Sigmoid colon (tissue), 7 donors: ENCODE data around the gene SMAD6. TPM values are rescaled to one million over a fixed set of nuclear protein-coding genes. Genes with fewer than 3 reads are reported as not detected.
A peak's percentile ranks its signal among the peaks of the same experiment; 100 is the strongest.

Source experiments
- DNase-seq: peaks from one replicate; pipeline ENCODE4 v3.0.0-alpha.2; 2019
- H3K27ac ChIP-seq, 4 donors: fragments of 200-600 bp; sonication (generic); one replicate each; pipeline ENCODE4 v1.5.1; 2016 to 2019; ENCODE audit warnings: mild to moderate bottlenecking in 1 of 4
- H3K27me3 ChIP-seq, 3 donors: fragments of 200-600 bp; sonication (generic); one replicate each; pipeline ENCODE4 v1.5.1; 2019; ENCODE audit warnings: mild to moderate bottlenecking in 1 of 3
- H3K36me3 ChIP-seq, 4 donors: fragments of 200-600 bp; sonication (generic); one replicate each; pipeline ENCODE4 v1.5.1; 2016 to 2019
- H3K4me1 ChIP-seq, 4 donors: fragments of 200-600 bp; sonication (generic); one replicate each; pipeline ENCODE4 v1.5.1; 2017 to 2019
- H3K4me3 ChIP-seq, 4 donors: fragments of 200-600 bp; sonication (generic); one replicate each; pipeline ENCODE4 v1.5.1; 2017 to 2019; ENCODE audit warnings: mild to moderate bottlenecking in 2 of 4, moderate library complexity in 1 of 4
- H3K9me3 ChIP-seq, 4 donors: fragments of 200-600 bp in 3 of 4; sonication (generic) in 3 of 4; one replicate each; pipeline versions ENCODE4 v1.5.1 to v1.6.1; 2013 to 2019
- EP300 ChIP-seq, 4 donors: sonication (generic); formaldehyde crosslinking; IDR thresholded peaks; one replicate each; pipeline ENCODE4 v1.6.1; 2017; ENCODE audit warnings: antibody characterized with exemption in 4 of 4
- POLR2A ChIP-seq, 2 donors: fragments of 450-650 bp; IDR thresholded peaks; one replicate each; pipeline ENCODE4 v1.6.1; 2016; ENCODE audit warnings: antibody characterized with exemption in 2 of 2, mild to moderate bottlenecking in 2 of 2, moderate library complexity in 2 of 2
- POLR2AphosphoS5 ChIP-seq, 4 donors: sonication (generic); formaldehyde crosslinking; IDR thresholded peaks; one replicate each; pipeline ENCODE4 v1.6.1; 2017; ENCODE audit warnings: antibody characterized with exemption in 4 of 4
- WGBS, 2 donors: extraction: QIAGEN DNeasy Blood & Tissue Kit; methylation state at CpG; one replicate each; pipeline ENCODE4 v1.1.7; 2013; 5-methylcytosine and 5-hydroxymethylcytosine counted together
- intact Hi-C: fragments of 100-400 bp; cut with DNase I; formaldehyde crosslinking; loops from one replicate; pipeline ENCODE4 v1.15.1; 2023
- polyA plus RNA-seq, 3 donors: library from polyadenylated mRNA; stranded (reverse); fragments of 200-250 nt; gene quantifications; one replicate each; pipeline ENCODE4 v1.2.3, GENCODE V29; 2013
- total RNA-seq, 4 donors: library from RNA; depleted of rRNA; stranded (reverse); fragments of >200 nt; gene quantifications; one replicate each; pipeline ENCODE4 v1.1.0, GENCODE V29; 2016
- TF ChIP-seq, protein P1 (sequence below), 4 experiments: fragments of 450-650 bp in 3 of 4; fragments of 200-600 bp in 1 of 4; IDR thresholded peaks; one replicate each; pipeline ENCODE4 v1.5.1; 2016 to 2019; ENCODE audit warnings: antibody characterized with exemption in 4 of 4, mild to moderate bottlenecking in 3 of 4, moderate library complexity in 2 of 4
- donor health status: healthy with polysubstance abuse.
- donor health status: Bipolar disorder and iron deficiency.
- donor health status: healthy.

SMAD6 gene
- total and polyA plus RNA-seq, 7 donors: 1.8 to 9.2 (median 5.7) TPM

GRCh38 chr15:66743703-66744536, 41.9 kb downstream of the SMAD6 start:
- TF ChIP-seq, protein P1, sequence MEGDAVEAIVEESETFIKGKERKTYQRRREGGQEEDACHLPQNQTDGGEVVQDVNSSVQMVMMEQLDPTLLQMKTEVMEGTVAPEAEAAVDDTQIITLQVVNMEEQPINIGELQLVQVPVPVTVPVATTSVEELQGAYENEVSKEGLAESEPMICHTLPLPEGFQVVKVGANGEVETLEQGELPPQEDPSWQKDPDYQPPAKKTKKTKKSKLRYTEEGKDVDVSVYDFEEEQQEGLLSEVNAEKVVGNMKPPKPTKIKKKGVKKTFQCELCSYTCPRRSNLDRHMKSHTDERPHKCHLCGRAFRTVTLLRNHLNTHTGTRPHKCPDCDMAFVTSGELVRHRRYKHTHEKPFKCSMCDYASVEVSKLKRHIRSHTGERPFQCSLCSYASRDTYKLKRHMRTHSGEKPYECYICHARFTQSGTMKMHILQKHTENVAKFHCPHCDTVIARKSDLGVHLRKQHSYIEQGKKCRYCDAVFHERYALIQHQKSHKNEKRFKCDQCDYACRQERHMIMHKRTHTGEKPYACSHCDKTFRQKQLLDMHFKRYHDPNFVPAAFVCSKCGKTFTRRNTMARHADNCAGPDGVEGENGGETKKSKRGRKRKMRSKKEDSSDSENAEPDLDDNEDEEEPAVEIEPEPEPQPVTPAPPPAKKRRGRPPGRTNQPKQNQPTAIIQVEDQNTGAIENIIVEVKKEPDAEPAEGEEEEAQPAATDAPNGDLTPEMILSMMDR (IDR thresholded peaks at IDR 0.05): no peak
- no peak for TF ChIP-seq POLR2A (IDR thresholded peaks at IDR 0.05)
- TF ChIP-seq EP300 (IDR thresholded peaks at IDR 0.05): no peak
- no peak for TF ChIP-seq POLR2AphosphoS5 (IDR thresholded peaks at IDR 0.05)
- H3K4me1 ChIP-seq: peaks cover 0 to 31% (median 27%) of the 10 kb centered on the region in 4 donors
- H3K36me3 ChIP-seq: no peaks in the 10 kb centered on the region
- H3K27ac ChIP-seq: peak overlapping the region in 1 of 4 donors; percentile 27
- no peak overlapping the region for H3K4me3 ChIP-seq
- WGBS, 2 donors: 66 to 67% methylated on average over 15 of the region's 15 CpGs
- DNase-seq: peak; percentile 62
- no peaks in the 10 kb centered on the region for H3K27me3 ChIP-seq
- H3K9me3 ChIP-seq: no peaks in the 10 kb centered on the region
- intact Hi-C loops: no loop called here

DNA sequence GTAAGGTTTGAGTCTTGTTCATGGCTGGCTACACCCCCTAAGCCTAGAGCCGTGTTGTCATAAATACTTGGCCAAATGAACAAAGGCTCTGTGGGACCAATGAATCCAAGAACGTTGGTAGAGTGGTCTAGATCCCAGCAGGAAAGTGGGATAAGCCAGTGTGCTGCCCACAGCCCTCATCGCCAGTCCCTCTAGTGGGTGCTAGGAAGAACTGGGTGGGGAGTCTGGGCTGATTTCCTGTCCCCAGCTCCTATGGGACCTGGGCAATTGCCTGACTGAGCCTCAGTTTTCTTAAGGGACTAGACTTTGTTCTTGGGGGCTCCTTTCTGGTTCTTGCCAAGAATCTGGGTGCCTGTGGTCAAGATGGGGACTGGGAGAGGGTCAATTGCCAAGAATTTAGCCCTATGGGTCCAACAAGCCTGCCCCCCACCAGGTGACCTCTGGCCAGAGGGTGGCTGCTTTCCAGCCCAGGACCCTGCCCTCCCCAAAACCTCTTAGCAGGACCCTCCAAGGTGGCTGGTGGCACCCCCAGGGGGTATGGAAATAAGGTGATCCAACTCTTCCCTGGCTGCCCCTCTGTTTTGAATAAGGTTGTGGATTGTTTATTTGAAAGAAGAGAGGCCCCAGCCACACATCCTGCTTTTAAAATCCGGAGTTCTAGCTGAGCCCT, 42.7 kb downstream of the SMAD6 start:
- H3K27ac ChIP-seq: no peak overlapping the region
- no peak overlapping the region for H3K4me3 ChIP-seq
- H3K36me3 ChIP-seq: no peaks in the 10 kb centered on the region
- TF ChIP-seq POLR2A (IDR thresholded peaks at IDR 0.05): no peak
- TF ChIP-seq EP300 (IDR thresholded peaks at IDR 0.05): no peak
- TF ChIP-seq, protein P1 (IDR thresholded peaks at IDR 0.05): no peak
- TF ChIP-seq POLR2AphosphoS5 (IDR thresholded peaks at IDR 0.05): no peak
- H3K4me1 ChIP-seq: peaks cover 0 to 31% (median 27%) of the 10 kb centered on the region in 4 donors
- intact Hi-C loops: no loop called here
- WGBS, 2 donors: 72 to 79% methylated on average over 4 of the region's 4 CpGs
- H3K27me3 ChIP-seq: no peaks in the 10 kb centered on the region
- no peaks in the 10 kb centered on the region for H3K9me3 ChIP-seq
- peak; percentile 32 for DNase-seq

DNA sequence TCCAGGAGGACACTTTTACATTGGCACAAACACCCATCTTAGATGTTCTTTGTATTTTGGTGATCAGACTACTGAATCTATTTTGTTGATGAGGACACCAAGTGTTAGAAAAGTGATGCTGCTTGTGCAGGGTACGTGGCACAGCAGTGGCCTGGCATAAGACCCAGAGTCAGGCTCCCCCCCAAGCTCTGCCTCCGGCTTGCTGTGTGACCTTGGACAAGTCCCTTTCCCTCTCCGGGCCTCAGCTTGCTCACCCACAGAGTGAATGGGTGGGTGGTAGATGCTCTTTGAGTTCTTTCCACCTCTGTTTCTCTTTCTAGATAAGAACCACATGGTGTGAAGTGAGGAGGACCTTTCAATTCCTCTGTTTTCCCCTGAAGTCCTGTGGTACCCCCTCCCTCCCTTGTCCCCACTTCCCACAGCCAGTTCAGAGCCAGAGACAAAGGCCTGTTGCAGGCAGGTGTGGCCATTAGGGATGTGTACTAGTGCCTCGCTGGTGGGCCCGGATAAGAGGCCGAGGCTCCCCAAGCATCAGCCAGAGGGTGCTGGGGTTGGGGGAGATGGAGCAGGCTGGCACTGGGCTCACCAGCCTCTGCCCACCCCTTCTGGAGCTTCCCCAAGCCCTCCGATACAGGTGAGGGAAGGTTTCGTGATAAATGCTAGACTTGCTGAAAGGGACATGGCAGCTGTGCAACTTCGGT, 43.6 kb downstream of the SMAD6 start:
- peaks cover 0 to 24% (median 21%) of the 10 kb centered on the region in 4 donors for H3K4me1 ChIP-seq
- no peaks in the 10 kb centered on the region for H3K27me3 ChIP-seq
- no peaks in the 10 kb centered on the region for H3K36me3 ChIP-seq
- 91% methylated on average over 9 of the region's 9 CpGs for WGBS, 2 donors
- intact Hi-C loops: no loop called here
- no peaks in the 10 kb centered on the region for H3K9me3 ChIP-seq
- DNase-seq: peak; percentile 40
- TF ChIP-seq POLR2A (IDR thresholded peaks at IDR 0.05): no peak
- TF ChIP-seq, protein P1 (IDR thresholded peaks at IDR 0.05): no peak
- no peak for TF ChIP-seq EP300 (IDR thresholded peaks at IDR 0.05)
- no peak for TF ChIP-seq POLR2AphosphoS5 (IDR thresholded peaks at IDR 0.05)
- H3K27ac ChIP-seq: no peak overlapping the region
- no peak overlapping the region for H3K4me3 ChIP-seq

DNA sequence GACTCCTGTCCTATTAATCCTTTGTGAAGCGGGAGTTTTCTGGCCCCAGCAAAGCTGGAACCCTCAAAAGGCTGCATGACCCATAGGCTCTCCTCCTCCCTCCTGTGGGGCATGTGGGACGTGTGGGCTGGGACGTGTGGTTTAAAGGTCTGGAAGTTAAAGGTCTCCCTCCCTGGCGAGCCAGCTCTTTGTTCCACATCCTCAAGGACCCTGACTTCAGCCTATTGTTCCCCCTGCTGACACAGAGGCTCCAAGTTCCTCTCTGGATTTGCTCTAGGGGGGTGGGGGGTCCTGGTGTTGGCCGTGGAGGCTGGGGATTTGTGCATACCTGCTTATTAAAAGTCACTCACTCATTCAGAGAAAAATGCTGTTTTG, 44.2 kb downstream of the SMAD6 start:
- no peak overlapping the region for H3K27ac ChIP-seq

More for the DNA sequence above, 44.2 kb downstream of the SMAD6 start:
- TF ChIP-seq POLR2A (IDR thresholded peaks at IDR 0.05) (no peak), POLR2AphosphoS5 (IDR thresholded peaks at IDR 0.05) (no peak), EP300 (IDR thresholded peaks at IDR 0.05) (no peak)
- TF ChIP-seq, protein P1 (IDR thresholded peaks at IDR 0.05): no peak
- Histone ChIP-seq H3K9me3 (no peaks in the 10 kb centered on the region), H3K36me3 (no peaks in the 10 kb centered on the region), H3K4me3 (no peak overlapping the region), H3K27me3 (no peaks in the 10 kb centered on the region), H3K4me1 (peaks cover 0 to 19% (median 17%) of the 10 kb centered on the region in 4 donors)
- 77 to 80% methylated on average over 5 of the region's 5 CpGs for WGBS, 2 donors
- intact Hi-C loops: no loop called here
- DNase-seq: peak; percentile 44
